ENCODE results near the gene KLHDC7B.

The KLHDC7B gene

GRCh38 chr22:50548921-50549790 is 3.5 kb downstream of the KLHDC7B start:
- FAIRE-seq = no peak

GRCh38 chr22:50550395-50550794 is 4.7 kb downstream of the KLHDC7B start:
- FAIRE-seq = no peak

- FAIRE-seq = no peak
Observed at GRCh38 chr22:50551160-50551752, 5.6 kb downstream of the KLHDC7B start.

GRCh38 chr22:50553310-50553709 is 7.6 kb downstream of the KLHDC7B start:
- no peak for FAIRE-seq

GRCh38 chr22:50556703-50557102 is 11.0 kb downstream of the KLHDC7B start:
- no peak for FAIRE-seq

- no peak for FAIRE-seq
Observed at GRCh38 chr22:50560034-50560433, 14.3 kb downstream of the KLHDC7B start.

- no peak for FAIRE-seq
Observed at GRCh38 chr22:50561401-50562358, 16.0 kb downstream of the KLHDC7B start.

- FAIRE-seq = no peak
Observed at GRCh38 chr22:50562523-50563412, 17.1 kb downstream of the KLHDC7B start, which contains the start of gene SYCE3. Gene SYCE3, minus strand, starts transcription at chr22:50562919. Its CDS starts 6,514 bp downstream, at chr22:50556405.

- no peak for FAIRE-seq
Observed at GRCh38 chr22:50563413-50564160, 17.9 kb downstream of the KLHDC7B start.

- no peak for FAIRE-seq
Observed at GRCh38 chr22:50564289-50564688, 18.6 kb downstream of the KLHDC7B start.

- FAIRE-seq = no peak
Observed at GRCh38 chr22:50567721-50568252, 22.1 kb downstream of the KLHDC7B start.

- FAIRE-seq = no peak
Observed at GRCh38 chr22:50568626-50569025, 22.9 kb downstream of the KLHDC7B start.

GRCh38 chr22:50569041-50569459 is 23.4 kb downstream of the KLHDC7B start:
- no peak for FAIRE-seq

GRCh38 chr22:50569896-50570535 is 24.3 kb downstream of the KLHDC7B start:
- no peak for FAIRE-seq

- no peak for FAIRE-seq
Observed at GRCh38 chr22:50570861-50571260, 25.2 kb downstream of the KLHDC7B start.

- no peak for FAIRE-seq
Observed at GRCh38 chr22:50571264-50572175, 25.8 kb downstream of the KLHDC7B start.

- no peak for FAIRE-seq
Observed at GRCh38 chr22:50572965-50573364, 27.3 kb downstream of the KLHDC7B start.

GRCh38 chr22:50573491-50574382 is 28.0 kb downstream of the KLHDC7B start:
- no peak for FAIRE-seq
